ENCODE data around the gene MYCN. TPM values are rescaled to one million over a fixed set of nuclear protein-coding genes. Genes with fewer than 3 reads are reported as not detected.
"Not testable (repeated sequence)": the region's sequence is repeated elsewhere in the genome, so short reads cannot be mapped to it uniquely, and the experiment has no call there.

The MYCN gene
- total and polyA plus RNA-seq, 2 of the 13 experiments (the other 11 are each of a cell fraction or from before 2014, with no cell fraction given), result not detected

DNA sequence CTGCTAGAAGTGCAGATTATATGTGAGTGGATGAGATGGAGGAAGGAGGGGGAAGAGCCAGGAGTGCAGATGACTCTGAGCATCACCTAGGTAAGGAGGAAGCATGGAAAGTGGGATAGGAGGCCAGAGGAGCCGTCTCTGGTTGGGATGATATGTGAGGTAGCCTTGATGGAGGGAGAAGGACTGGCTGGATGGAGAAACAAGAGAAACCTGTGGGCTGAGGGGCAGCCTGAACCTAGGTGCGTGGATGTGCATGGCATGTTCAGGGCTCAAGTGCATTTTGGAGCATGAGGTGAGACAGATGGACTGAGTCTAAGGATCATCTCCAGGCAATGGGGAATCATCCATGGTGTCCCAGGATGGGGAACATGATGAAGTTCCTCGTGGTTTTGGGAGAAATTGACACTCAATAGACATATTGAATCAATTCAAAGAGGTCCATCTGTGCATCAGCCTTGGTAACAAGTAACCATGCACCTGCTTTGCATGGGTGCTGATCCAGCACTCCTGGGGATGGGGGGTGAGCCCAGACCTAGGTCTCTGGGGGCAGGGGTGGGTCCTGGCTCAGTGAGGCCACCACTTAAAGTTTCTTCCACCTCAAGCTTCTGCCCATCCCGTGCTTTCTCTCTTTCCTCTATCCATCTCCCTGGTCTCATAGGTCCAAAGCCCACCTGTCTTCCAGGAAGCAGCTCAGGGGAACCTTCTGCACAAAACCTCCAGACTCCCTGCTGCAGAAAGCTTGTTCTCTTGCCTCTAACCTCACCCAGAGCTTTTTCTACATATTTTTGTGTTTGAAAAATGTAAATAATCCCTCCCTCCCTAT lies 19.2 kb downstream of the MYCN start:
- Histone ChIP-seq H3K4me3 (replicated peaks in 1 of 3; ENCODE audit: insufficient read depth in 1 of 3, low read depth in 2 of 3, low read length in 3 of 3) (no peak overlapping the region), H3K27ac (ENCODE audit: extremely low read length, insufficient read depth, low read length) (no peak overlapping the region), H3K27me3 (ENCODE audit: control insufficient read depth in 1 of 2, insufficient read depth in 2 of 2, low read length in 2 of 2) (peaks cover 0 to 5% of the 10 kb centered on the region in 2 experiments; a peak in 1 of 5 replicates), H3K36me3 (replicated peaks in 1 of 2; ENCODE audit: control insufficient read depth in 1 of 2, insufficient read depth in 2 of 2, low read length in 2 of 2) (no peaks in the 10 kb centered on the region), H3K79me2 (ENCODE audit: insufficient read depth, low read length) (no peaks in the 10 kb centered on the region), H3K4me2 (ENCODE audit: low read depth, low read length) (no peak overlapping the region), H4K20me1 (ENCODE audit: insufficient read depth, low read length) (no peaks in the 10 kb centered on the region), H2AFZ (ENCODE audit: low read length) (no peak overlapping the region), H3K9ac (ENCODE audit: insufficient read depth, low read depth, low read length) (no peak overlapping the region), H3K4me1 (ENCODE audit: insufficient read depth, low read length) (no peaks in the 10 kb centered on the region), H3K9me3 (ENCODE audit: low read length) (no peaks in the 10 kb centered on the region)
- WGBS (ENCODE audit: low lambda C conversion rate), result 11% methylated on average over 4 of the region's 4 CpGs
- ChIA-PET POLR2A (no interaction called here), CTCF (ENCODE audit: low intra/inter-chr PET ratio, low total read pairs) (no interaction called here)
- intact Hi-C loops (cut with micrococcal nuclease; ENCODE audit: unreplicated experiment) (no loop called here), in situ Hi-C loops (cut with HindIII; ENCODE audit: extremely low pct_ligation_motif_present, low pct_unique_long_range_greater_than_20kb) (no loop called here)
- FAIRE-seq (no peak), DNase-seq (ENCODE audit: low spot score) (no peak), ATAC-seq (no peak)
- TF ChIP-seq DMAP1 (CRISPR knock-in tag; IDR thresholded peaks at IDR 0.05), result no peak
- TF ChIP-seq TGIF2 (CRISPR knock-in tag; IDR thresholded peaks at IDR 0.05), result no peak
- TF ChIP-seq ZNF629 (CRISPR knock-in tag; conservative IDR thresholded peaks at IDR 0.05), result no peak
- TF ChIP-seq ZNF24 (IDR thresholded peaks at IDR 0.05), result no peak
- TF ChIP-seq ZNF607 (CRISPR knock-in tag; IDR thresholded peaks at IDR 0.05; ENCODE audit: borderline replicate concordance), result no peak
- no peak for TF ChIP-seq TEAD3 (CRISPR knock-in tag; optimal IDR thresholded peaks at IDR 0.05; ENCODE audit: borderline replicate concordance)
- no peak for TF ChIP-seq SMYD3 (CRISPR knock-in tag; IDR thresholded peaks at IDR 0.05)
- TF ChIP-seq MTA3 (CRISPR knock-in tag; IDR thresholded peaks at IDR 0.05), result no peak
- BruUV-seq (replicated peaks), result no TSS peak

DNA sequence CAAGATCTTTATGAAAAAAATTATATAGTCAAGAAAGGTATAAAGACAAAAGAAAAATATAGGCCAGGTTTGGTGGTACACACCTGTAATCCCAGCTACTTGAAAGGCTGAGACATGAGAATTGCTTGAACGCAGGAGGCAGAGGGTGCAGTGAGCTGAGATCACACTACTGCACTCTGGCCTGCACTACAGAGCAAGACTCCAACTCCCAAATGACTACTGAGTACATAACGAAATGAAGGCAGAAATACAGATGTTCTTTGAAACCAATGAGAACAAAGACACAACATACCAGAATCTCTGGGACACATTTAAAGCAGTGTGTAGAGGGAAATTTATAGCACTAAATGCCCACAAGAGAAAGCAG lies 19.8 kb downstream of the MYCN start:
- DNase-seq (ENCODE audit: low spot score); H3K36me3 ChIP-seq (replicated peaks in 1 of 2; ENCODE audit: control insufficient read depth in 1 of 2, insufficient read depth in 2 of 2, low read length in 2 of 2); in situ Hi-C loops (cut with HindIII; ENCODE audit: extremely low pct_ligation_motif_present, low pct_unique_long_range_greater_than_20kb); BruUV-seq (replicated peaks); H3K79me2 ChIP-seq (ENCODE audit: insufficient read depth, low read length); H3K4me3 ChIP-seq (replicated peaks in 1 of 3; ENCODE audit: insufficient read depth in 1 of 3, low read depth in 2 of 3, low read length in 3 of 3); CTCF ChIA-PET (ENCODE audit: low intra/inter-chr PET ratio, low total read pairs); POLR2A ChIA-PET; ATAC-seq; H3K9ac ChIP-seq (ENCODE audit: insufficient read depth, low read depth, low read length); H3K27me3 ChIP-seq (ENCODE audit: control insufficient read depth in 1 of 2, insufficient read depth in 2 of 2, low read length in 2 of 2); H4K20me1 ChIP-seq (ENCODE audit: insufficient read depth, low read length); H3K4me2 ChIP-seq (ENCODE audit: low read depth, low read length); H3K27ac ChIP-seq (ENCODE audit: extremely low read length, insufficient read depth, low read length); H3K4me1 ChIP-seq (ENCODE audit: insufficient read depth, low read length); H2AFZ ChIP-seq (ENCODE audit: low read length); FAIRE-seq; intact Hi-C loops (cut with micrococcal nuclease; ENCODE audit: unreplicated experiment); H3K9me3 ChIP-seq (ENCODE audit: low read length): not testable (repeated sequence)
- WGBS (ENCODE audit: low lambda C conversion rate), result 2% methylated on average over 2 of the region's 2 CpGs

DNA sequence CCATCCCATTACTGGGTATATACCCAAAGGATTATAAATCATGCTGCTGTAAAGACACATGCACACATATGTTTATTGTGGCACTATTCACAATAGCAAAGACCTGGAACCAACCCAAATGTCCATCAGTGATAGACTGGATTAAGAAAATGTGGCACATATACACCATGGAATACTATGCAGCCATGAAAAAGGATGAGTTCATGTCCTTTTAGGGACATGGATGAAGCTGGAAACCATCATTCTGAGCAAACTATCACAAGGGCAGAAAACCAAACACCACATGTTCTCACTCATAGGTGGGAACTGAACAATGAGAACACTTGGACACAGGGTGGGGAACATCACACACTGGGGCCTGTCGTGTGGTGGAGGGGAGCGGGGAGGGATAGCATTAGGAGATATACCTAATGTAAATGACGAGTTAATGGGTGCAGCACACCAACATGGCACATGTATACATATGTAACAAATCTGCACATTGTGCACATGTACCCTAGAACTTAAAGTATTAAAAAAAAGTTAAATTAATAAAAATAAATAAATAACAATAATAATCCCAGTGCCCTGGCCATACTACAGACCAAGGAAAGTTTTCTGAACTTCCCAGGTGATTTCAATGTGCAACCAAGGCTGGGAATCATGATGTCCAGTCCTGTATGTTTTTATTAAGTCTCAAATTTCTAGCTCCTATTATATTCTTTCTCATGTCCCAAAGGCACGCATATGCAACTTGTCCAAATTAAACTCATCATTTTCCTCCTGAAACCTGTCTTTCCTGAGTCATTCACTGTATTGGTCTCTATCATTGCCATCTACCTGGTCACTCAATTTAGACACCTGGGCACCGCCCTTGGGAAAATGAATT lies 23.0 kb downstream of the MYCN start:
- FAIRE-seq; H2AFZ ChIP-seq (ENCODE audit: low read length); H3K4me3 ChIP-seq (replicated peaks in 1 of 3; ENCODE audit: insufficient read depth in 1 of 3, low read depth in 2 of 3, low read length in 3 of 3); H4K20me1 ChIP-seq (ENCODE audit: insufficient read depth, low read length); H3K9me3 ChIP-seq (ENCODE audit: low read length); intact Hi-C loops (cut with micrococcal nuclease; ENCODE audit: unreplicated experiment); H3K9ac ChIP-seq (ENCODE audit: insufficient read depth, low read depth, low read length); BruUV-seq (replicated peaks); ATAC-seq; DNase-seq (ENCODE audit: low spot score); H3K27me3 ChIP-seq (ENCODE audit: control insufficient read depth in 1 of 2, insufficient read depth in 2 of 2, low read length in 2 of 2); H3K79me2 ChIP-seq (ENCODE audit: insufficient read depth, low read length); POLR2A ChIA-PET; H3K4me2 ChIP-seq (ENCODE audit: low read depth, low read length); H3K4me1 ChIP-seq (ENCODE audit: insufficient read depth, low read length); in situ Hi-C loops (cut with HindIII; ENCODE audit: extremely low pct_ligation_motif_present, low pct_unique_long_range_greater_than_20kb); H3K36me3 ChIP-seq (replicated peaks in 1 of 2; ENCODE audit: control insufficient read depth in 1 of 2, insufficient read depth in 2 of 2, low read length in 2 of 2); CTCF ChIA-PET (ENCODE audit: low intra/inter-chr PET ratio, low total read pairs); H3K27ac ChIP-seq (ENCODE audit: extremely low read length, insufficient read depth, low read length): not testable (repeated sequence)
- WGBS (ENCODE audit: low lambda C conversion rate), result 50% methylated on average over 5 of the region's 5 CpGs

All from HepG2 (cell line).